PC-3 (cell line): ENCODE results near the gene ALG12.

Experiments used
- EZH2 ChIP-seq: fragments of 300-600 bp; sonication (generic); IDR thresholded peaks from one replicate; pipeline ENCODE4 v1.6.1; 2017; ENCODE audit warnings: antibody characterized with exemption, mild to moderate bottlenecking, low read length; ENCODE audit not compliant: unreplicated experiment
- EZH2phosphoT487 ChIP-seq: fragments of 300-600 bp; sonication (generic); IDR thresholded peaks from 2 replicates; pipeline ENCODE4 v1.6.1; 2018; ENCODE audit warnings: mild to moderate bottlenecking, antibody characterized with exemption, low read length, borderline replicate concordance
- TF ChIP-seq, protein P1 (sequence below): fragments of 300-600 bp; sonication (generic); conservative IDR thresholded peaks from 2 replicates; pipeline ENCODE4 v1.5.1; 2017; ENCODE audit warnings: antibody characterized with exemption, low read depth, mild to moderate bottlenecking, low read length

DNA sequence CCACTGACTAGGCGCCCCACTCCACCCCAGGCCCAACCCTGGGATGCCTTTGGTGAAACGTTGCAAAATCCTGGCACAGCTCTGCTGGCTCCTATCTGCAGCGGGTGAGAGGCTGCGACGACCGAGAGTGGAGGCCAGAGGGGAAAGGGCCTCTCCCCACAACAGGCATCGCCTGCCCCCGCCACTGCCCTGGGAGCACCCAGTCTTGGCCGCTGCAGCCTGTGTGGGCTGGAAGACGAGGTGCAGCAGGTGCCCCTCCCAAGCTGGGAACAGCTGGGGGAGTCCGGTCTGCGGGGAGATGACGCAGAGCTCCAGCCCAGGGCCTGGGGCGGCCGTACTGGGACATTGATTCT is 38.2 kb upstream of the ALG12 start:
- TF ChIP-seq EZH2 (no peak), EZH2phosphoT487 (no peak)
- TF ChIP-seq, protein P1, sequence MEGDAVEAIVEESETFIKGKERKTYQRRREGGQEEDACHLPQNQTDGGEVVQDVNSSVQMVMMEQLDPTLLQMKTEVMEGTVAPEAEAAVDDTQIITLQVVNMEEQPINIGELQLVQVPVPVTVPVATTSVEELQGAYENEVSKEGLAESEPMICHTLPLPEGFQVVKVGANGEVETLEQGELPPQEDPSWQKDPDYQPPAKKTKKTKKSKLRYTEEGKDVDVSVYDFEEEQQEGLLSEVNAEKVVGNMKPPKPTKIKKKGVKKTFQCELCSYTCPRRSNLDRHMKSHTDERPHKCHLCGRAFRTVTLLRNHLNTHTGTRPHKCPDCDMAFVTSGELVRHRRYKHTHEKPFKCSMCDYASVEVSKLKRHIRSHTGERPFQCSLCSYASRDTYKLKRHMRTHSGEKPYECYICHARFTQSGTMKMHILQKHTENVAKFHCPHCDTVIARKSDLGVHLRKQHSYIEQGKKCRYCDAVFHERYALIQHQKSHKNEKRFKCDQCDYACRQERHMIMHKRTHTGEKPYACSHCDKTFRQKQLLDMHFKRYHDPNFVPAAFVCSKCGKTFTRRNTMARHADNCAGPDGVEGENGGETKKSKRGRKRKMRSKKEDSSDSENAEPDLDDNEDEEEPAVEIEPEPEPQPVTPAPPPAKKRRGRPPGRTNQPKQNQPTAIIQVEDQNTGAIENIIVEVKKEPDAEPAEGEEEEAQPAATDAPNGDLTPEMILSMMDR = no peak
